Measurements from ENCODE around the gene DEPDC7.

DNA sequence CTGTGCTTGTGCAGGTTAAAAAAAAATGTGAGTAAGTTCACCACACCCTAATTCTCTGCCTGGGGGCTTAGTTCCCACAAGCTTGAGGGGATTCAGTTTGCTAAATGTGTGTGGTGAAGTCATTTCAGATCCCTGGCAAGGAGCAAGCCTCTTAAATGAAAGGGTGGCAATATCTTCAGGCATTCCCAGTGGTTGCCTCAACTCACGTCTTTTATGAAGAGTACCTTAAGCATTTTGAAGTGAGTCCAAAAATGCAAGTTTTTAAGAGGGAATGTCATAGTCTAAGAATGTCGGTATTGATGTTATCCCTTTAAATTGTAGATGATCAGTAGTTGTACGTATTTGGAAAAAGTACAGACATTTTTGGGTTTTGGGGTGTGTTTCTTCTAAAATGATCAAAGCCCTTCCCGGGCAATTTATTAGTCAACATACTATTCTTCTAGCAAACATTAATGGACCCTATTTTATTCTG lies 28.6 kb downstream of the DEPDC7 start:
- TF ChIP-seq, protein P1, sequence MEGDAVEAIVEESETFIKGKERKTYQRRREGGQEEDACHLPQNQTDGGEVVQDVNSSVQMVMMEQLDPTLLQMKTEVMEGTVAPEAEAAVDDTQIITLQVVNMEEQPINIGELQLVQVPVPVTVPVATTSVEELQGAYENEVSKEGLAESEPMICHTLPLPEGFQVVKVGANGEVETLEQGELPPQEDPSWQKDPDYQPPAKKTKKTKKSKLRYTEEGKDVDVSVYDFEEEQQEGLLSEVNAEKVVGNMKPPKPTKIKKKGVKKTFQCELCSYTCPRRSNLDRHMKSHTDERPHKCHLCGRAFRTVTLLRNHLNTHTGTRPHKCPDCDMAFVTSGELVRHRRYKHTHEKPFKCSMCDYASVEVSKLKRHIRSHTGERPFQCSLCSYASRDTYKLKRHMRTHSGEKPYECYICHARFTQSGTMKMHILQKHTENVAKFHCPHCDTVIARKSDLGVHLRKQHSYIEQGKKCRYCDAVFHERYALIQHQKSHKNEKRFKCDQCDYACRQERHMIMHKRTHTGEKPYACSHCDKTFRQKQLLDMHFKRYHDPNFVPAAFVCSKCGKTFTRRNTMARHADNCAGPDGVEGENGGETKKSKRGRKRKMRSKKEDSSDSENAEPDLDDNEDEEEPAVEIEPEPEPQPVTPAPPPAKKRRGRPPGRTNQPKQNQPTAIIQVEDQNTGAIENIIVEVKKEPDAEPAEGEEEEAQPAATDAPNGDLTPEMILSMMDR (IDR thresholded peaks at IDR 0.05), result no peak
- TF ChIP-seq EZH2 (IDR thresholded peaks at IDR 0.05; ENCODE audit: borderline replicate concordance, insufficient read depth, low read depth, low read length, poor library complexity, severe bottlenecking), result no peak

Data from B cell (primary cell).